Astrocyte (in vitro differentiated cells and primary cell): ENCODE results near the gene THUMPD1.

Source experiments
- EZH2 ChIP-seq: IDR thresholded peaks from 2 replicates; pipeline ENCODE4 v1.6.1; 2012; ENCODE audit warnings: mild to moderate bottlenecking, low read length, inconsistent platforms; ENCODE audit not compliant: insufficient read depth
- TF ChIP-seq, protein P1 (sequence below): IDR thresholded peaks from 2 replicates; pipeline ENCODE4 v1.5.1; 2011; ENCODE audit warnings: low read depth, mild to moderate bottlenecking, inconsistent platforms, low read length, moderate library complexity; ENCODE audit not compliant: insufficient read depth

DNA sequence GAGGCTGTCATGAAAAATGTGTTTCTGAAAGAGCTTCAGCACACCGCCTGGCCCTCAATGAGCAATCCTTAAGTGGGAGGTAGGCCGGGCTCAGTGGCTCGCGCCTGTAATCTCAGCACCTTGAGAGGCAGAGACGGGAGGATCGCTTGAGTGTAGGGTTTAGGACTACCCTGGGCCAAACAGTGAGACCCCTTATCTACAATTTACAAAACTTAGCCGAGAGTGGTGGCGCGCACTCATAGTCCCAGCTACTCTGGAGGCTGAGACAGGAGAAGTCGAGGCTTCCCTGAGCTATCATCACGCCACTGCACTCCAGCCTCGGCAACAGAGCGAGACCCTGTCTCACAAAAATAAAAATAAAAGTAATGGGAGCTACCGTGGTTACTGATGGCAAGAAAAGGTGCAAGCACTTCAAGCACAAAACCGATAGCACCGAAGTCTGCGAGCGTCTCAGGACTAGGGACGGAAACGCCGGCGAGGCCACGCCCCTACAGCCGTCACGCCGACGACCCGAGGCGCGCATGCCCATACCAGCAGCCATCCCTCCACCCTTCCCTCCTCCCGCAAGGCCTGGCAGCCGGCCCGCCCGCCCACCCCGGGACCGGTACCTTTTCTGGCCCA lies 607 bp downstream of the THUMPD1 start:
- no peak for TF ChIP-seq EZH2
- TF ChIP-seq, protein P1, sequence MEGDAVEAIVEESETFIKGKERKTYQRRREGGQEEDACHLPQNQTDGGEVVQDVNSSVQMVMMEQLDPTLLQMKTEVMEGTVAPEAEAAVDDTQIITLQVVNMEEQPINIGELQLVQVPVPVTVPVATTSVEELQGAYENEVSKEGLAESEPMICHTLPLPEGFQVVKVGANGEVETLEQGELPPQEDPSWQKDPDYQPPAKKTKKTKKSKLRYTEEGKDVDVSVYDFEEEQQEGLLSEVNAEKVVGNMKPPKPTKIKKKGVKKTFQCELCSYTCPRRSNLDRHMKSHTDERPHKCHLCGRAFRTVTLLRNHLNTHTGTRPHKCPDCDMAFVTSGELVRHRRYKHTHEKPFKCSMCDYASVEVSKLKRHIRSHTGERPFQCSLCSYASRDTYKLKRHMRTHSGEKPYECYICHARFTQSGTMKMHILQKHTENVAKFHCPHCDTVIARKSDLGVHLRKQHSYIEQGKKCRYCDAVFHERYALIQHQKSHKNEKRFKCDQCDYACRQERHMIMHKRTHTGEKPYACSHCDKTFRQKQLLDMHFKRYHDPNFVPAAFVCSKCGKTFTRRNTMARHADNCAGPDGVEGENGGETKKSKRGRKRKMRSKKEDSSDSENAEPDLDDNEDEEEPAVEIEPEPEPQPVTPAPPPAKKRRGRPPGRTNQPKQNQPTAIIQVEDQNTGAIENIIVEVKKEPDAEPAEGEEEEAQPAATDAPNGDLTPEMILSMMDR, result no peak
